Gastrocnemius medialis (tissue), 4 donors: ENCODE data around the gene CDK14. TPM values are rescaled to one million over a fixed set of nuclear protein-coding genes. Genes with fewer than 3 reads are reported as not detected.

Experiments used
- ATAC-seq, 2 donors: fragments of 150-250 bp; one replicate each; pipeline ENCODE4 v1.9.1; 2016
- DNase-seq, 2 donors: peaks; one replicate each; pipeline ENCODE4 v3.0.0-alpha.2; 2019
- H3K27ac ChIP-seq, 4 donors: fragments of 200-600 bp; sonication (generic); 1 replicate in 1 of 4; 2 replicates in 3 of 4; pipeline ENCODE4 v1.5.1; 2016 to 2018; ENCODE audit warnings: mild to moderate bottlenecking in 2 of 4, moderate library complexity in 1 of 4
- H3K27me3 ChIP-seq, 3 donors: fragments of 200-600 bp; sonication (generic) in 2 of 3; 1 replicate in 1 of 3; 2 replicates in 2 of 3; pipeline versions ENCODE4 v1.5.1 to v1.6.0; 2016 to 2019; ENCODE audit warnings: mild to moderate bottlenecking in 1 of 3, moderate library complexity in 1 of 3
- H3K36me3 ChIP-seq, 2 donors: fragments of 200-600 bp; sonication (generic) in 1 of 2; one replicate each; pipeline ENCODE4 v1.5.1; 2017 to 2018
- H3K4me1 ChIP-seq, 2 donors: fragments of 200-600 bp; sonication (generic) in 1 of 2; one replicate each; pipeline ENCODE4 v1.5.1; 2016 to 2017; ENCODE audit warnings: mild to moderate bottlenecking in 2 of 2
- H3K4me3 ChIP-seq, 4 donors: fragments of 200-600 bp; sonication (generic) in 3 of 4; 1 replicate in 1 of 4; 2 replicates in 3 of 4; pipeline ENCODE4 v1.5.1; 2016 to 2019; ENCODE audit warnings: mild to moderate bottlenecking in 2 of 4
- H3K9me3 ChIP-seq, 3 donors: fragments of 200-600 bp; sonication (generic) in 2 of 3; 1 replicate in 1 of 3; 2 replicates in 2 of 3; pipeline ENCODE4 v1.5.1; 2016 to 2019
- CTCF ChIP-seq, 5 experiments: fragments of 450-650 bp in 3 of 5; fragments of 200-600 bp in 2 of 5; sonication (generic) in 2 of 5; IDR thresholded peaks in 4 of 5; conservative IDR thresholded peaks in 1 of 5; 1 replicate in 4 of 5; 2 replicates in 1 of 5; pipeline ENCODE4 v1.5.1; 2016 to 2019; ENCODE audit warnings: antibody characterized with exemption in 5 of 5, mild to moderate bottlenecking in 3 of 5, moderate library complexity in 3 of 5
- POLR2A ChIP-seq, 2 donors: fragments of 450-650 bp; IDR thresholded peaks; one replicate each; pipeline ENCODE4 v1.6.1; 2017; ENCODE audit warnings: antibody characterized with exemption in 2 of 2, mild to moderate bottlenecking in 2 of 2, moderate library complexity in 2 of 2
- in situ Hi-C, 4 donors: fragments of 200-750 bp; cut with MboI; loops; one replicate each; pipeline versions ENCODE4 v1.15.0 to v1.8.0; 2017; ENCODE audit warnings: low sequenced_read_pairs in 4 of 4
- intact Hi-C: fragments of 100-400 bp; cut with DNase I; formaldehyde crosslinking; loops from one replicate; pipeline ENCODE4 v1.15.1; 2023; ENCODE audit warnings: low total_unique reads
- total RNA-seq, 4 donors: library from RNA; depleted of rRNA; stranded (reverse); fragments of >200 nt; gene quantifications; one replicate each; pipeline versions ENCODE4 v1.1.0 to v1.2.3, GENCODE V29; 2016

The CDK14 gene
- total RNA-seq, 4 donors from 2014 or later = 3.9 to 8.6 (median 7.3) TPM

DNA sequence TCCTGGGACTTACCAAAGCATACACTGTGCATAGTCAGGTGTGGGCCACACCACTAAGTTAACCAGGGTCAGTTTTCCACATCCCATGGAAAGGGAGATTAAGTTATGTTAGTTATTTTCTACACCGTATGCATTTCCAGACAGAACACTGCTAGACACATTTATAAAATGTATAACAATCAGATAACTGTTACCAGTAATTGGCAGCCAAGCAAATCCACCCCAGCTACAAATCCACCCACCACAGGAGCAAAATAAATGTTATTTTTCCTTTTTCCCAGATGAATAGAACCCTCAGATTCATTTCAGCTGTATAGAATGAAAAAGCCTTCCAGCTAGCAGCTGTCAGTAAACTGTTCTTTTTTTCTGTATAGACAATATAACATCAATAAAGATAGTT is 411.2 kb downstream of the CDK14 start:
- H3K4me3 ChIP-seq = no peak overlapping the region
- H3K27me3 ChIP-seq = no peaks in the 10 kb centered on the region
- no peaks in the 10 kb centered on the region for H3K4me1 ChIP-seq
- in situ Hi-C loops (no loop called here), intact Hi-C loops (no loop called here)
- H3K27ac ChIP-seq = no peak overlapping the region
- ATAC-seq (no peak), DNase-seq (no peak)
- TF ChIP-seq POLR2A (IDR thresholded peaks at IDR 0.05) = no peak
- TF ChIP-seq CTCF (IDR thresholded peaks at IDR 0.05 in 4 of 5, conservative IDR thresholded peaks at IDR 0.05 in 1 of 5) = no peak
- H3K9me3 ChIP-seq = no peaks in the 10 kb centered on the region
- H3K36me3 ChIP-seq = no peaks in the 10 kb centered on the region

DNA sequence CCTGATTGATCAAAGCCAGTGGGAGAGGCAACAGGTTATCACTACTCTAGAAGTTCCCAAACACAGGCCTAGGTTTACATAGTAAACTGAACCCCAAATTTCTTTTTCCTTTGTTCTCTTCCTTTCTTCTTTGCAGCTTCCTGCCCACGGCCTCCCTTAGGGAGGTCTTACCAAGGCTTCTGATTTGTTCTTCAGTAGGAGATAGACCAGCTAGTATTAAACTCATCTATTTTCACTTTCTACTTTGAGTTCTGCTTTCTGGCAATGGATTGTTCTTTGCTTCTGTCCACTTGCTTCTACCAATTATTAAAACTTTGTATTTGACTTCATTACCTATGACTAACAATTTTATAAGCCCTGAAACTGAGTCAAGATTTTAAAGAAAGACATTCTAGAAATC is 417.0 kb downstream of the CDK14 start:
- no peaks in the 10 kb centered on the region for H3K4me1 ChIP-seq
- no peak overlapping the region for H3K4me3 ChIP-seq
- intact Hi-C loops = no loop called here
- no peaks in the 10 kb centered on the region for H3K36me3 ChIP-seq
- in situ Hi-C loops = no loop called here
- no peaks in the 10 kb centered on the region for H3K27me3 ChIP-seq
- H3K9me3 ChIP-seq = no peaks in the 10 kb centered on the region
- H3K27ac ChIP-seq = no peak overlapping the region
- DNase-seq = no peak
- TF ChIP-seq CTCF (IDR thresholded peaks at IDR 0.05 in 4 of 5, conservative IDR thresholded peaks at IDR 0.05 in 1 of 5) (no peak), POLR2A (IDR thresholded peaks at IDR 0.05) (no peak)
- ATAC-seq = no peak

DNA sequence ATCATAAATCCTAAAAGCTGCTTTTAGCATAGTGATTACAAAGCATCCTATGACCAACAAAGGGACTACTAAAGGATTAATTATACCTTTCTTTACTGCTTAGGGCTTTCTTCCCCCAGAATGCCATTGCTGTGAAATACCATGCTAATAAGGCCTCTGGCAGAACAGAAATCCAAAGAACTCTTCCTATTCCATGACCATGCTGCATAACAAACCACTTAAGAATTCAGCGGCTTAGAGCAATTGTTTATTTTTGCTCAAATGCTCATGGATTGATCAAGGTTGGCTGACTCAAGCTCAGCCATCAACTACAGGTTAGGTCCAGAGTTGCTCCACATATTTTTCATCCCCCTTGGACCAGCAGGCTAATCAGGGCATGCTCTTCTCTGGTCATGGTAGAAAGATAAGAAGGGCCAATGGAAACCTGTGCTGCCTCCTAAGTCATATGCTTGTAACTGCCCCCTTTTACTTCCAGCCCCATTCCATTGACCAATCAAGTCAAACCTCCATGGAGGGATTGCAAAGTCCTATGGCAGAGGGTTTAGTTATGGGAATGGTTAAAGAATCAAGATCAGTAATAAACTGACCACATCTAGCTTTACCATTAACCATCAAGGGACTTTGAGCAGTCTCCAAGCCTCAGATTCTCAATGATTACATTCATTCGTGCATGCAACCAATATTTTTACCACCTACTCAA is 423.7 kb downstream of the CDK14 start:
- no peaks in the 10 kb centered on the region for H3K27me3 ChIP-seq
- in situ Hi-C loops (loop anchor here in 1 of 4 donors (10.0 kb wide), 1 partner anchor 565 kb away; no protein-coding TSS in a partner anchor), intact Hi-C loops (no loop called here)
- DNase-seq = no peak
- TF ChIP-seq POLR2A (IDR thresholded peaks at IDR 0.05) (no peak), CTCF (IDR thresholded peaks at IDR 0.05 in 4 of 5, conservative IDR thresholded peaks at IDR 0.05 in 1 of 5) (no peak)
- H3K4me1 ChIP-seq = no peaks in the 10 kb centered on the region
- no peak overlapping the region for H3K27ac ChIP-seq
- no peak overlapping the region for H3K4me3 ChIP-seq
- H3K9me3 ChIP-seq = no peaks in the 10 kb centered on the region
- no peak for ATAC-seq
- no peaks in the 10 kb centered on the region for H3K36me3 ChIP-seq

- intact Hi-C loops = no loop called here
- no peak overlapping the region for H3K27ac ChIP-seq
- no peaks in the 10 kb centered on the region for H3K4me1 ChIP-seq
- H3K27me3 ChIP-seq = no peaks in the 10 kb centered on the region
- no peaks in the 10 kb centered on the region for H3K9me3 ChIP-seq
- in situ Hi-C loops = loop anchor here in 1 of 4 donors (10.0 kb wide), 1 partner anchor 566 kb away; no protein-coding TSS in a partner anchor
- H3K4me3 ChIP-seq = no peak overlapping the region
- ATAC-seq (peak; percentile 50 to 55), DNase-seq (peak in 1 of 2 donors; percentile 18)
- TF ChIP-seq POLR2A (IDR thresholded peaks at IDR 0.05) (no peak), CTCF (IDR thresholded peaks at IDR 0.05 in 4 of 5, conservative IDR thresholded peaks at IDR 0.05 in 1 of 5) (no peak)
- H3K36me3 ChIP-seq = no peaks in the 10 kb centered on the region
These were observed 424.7 kb downstream of the CDK14 start for GRCh38 chr7:91020636-91021385.
